NCI-H82 (cell line): ENCODE measurements around the gene GMEB1.
A peak's percentile ranks its signal among the peaks of the same experiment; 100 is the strongest.
"Not testable (repeated sequence)": the region's sequence is repeated elsewhere in the genome, so short reads cannot be mapped to it uniquely, and the experiment has no call there.

Source experiments
- DNase-seq: peaks from one replicate; lab custom pipeline; 2025; lab: John Stamatoyannopoulos, UW

Gene GMEB1

GRCh38 chr1:28671254-28671780 lies 2.7 kb downstream of the GMEB1 start:
- DNase-seq: no peak

GRCh38 chr1:28672971-28673370 lies 4.4 kb downstream of the GMEB1 start:
- not testable (repeated sequence) for DNase-seq

GRCh38 chr1:28675924-28676257 lies 7.3 kb downstream of the GMEB1 start:
- DNase-seq: no peak

GRCh38 chr1:28680151-28680550 lies 11.6 kb downstream of the GMEB1 start:
- no peak for DNase-seq

- no peak for DNase-seq
Observed at GRCh38 chr1:28682840-28683239, 14.3 kb downstream of the GMEB1 start.

- no peak for DNase-seq
Observed at GRCh38 chr1:28684937-28685336, 16.4 kb downstream of the GMEB1 start.

GRCh38 chr1:28691627-28692026 lies 23.0 kb downstream of the GMEB1 start:
- not testable (repeated sequence) for DNase-seq

GRCh38 chr1:28703629-28704028 lies 35.0 kb downstream of the GMEB1 start:
- DNase-seq: no peak

- no peak for DNase-seq
Observed at GRCh38 chr1:28716336-28716735, 47.8 kb downstream of the GMEB1 start.

GRCh38 chr1:28718166-28718565 lies 49.6 kb downstream of the GMEB1 start:
- DNase-seq: no peak

- DNase-seq: peak; percentile 41
Observed at GRCh38 chr1:28718586-28719331, 50.2 kb downstream of the GMEB1 start.

- DNase-seq: no peak
Observed at GRCh38 chr1:28719332-28719619, 50.7 kb downstream of the GMEB1 start.

GRCh38 chr1:28720376-28720775 lies 51.8 kb downstream of the GMEB1 start:
- no peak for DNase-seq

- not testable (repeated sequence) for DNase-seq
Observed at GRCh38 chr1:28721927-28722326, 53.3 kb downstream of the GMEB1 start.

GRCh38 chr1:28725365-28725764 lies 56.8 kb downstream of the GMEB1 start:
- DNase-seq: not testable (repeated sequence)

GRCh38 chr1:28735961-28736449 lies 67.4 kb downstream of the GMEB1 start:
- no peak for DNase-seq

- DNase-seq: peak; percentile 99
Observed at GRCh38 chr1:28736450-28737306, 68.1 kb downstream of the GMEB1 start, which contains the start of gene YTHDF2. Gene YTHDF2, plus strand, starts transcription at chr1:28736940. Its CDS starts 181 bp downstream, at chr1:28737121.

- DNase-seq: peak; percentile 87
Observed at GRCh38 chr1:28737307-28738132, 68.9 kb downstream of the GMEB1 start.

- DNase-seq: no peak
Observed at GRCh38 chr1:28740118-28740517, 71.5 kb downstream of the GMEB1 start.

GRCh38 chr1:28744184-28744583 lies 75.6 kb downstream of the GMEB1 start:
- DNase-seq: no peak

- no peak for DNase-seq
Observed at GRCh38 chr1:28745653-28746173, 77.1 kb downstream of the GMEB1 start.

GRCh38 chr1:28750330-28750729 lies 81.7 kb downstream of the GMEB1 start:
- no peak for DNase-seq
